HepG2 (cell line): ENCODE results near the gene LRRC4C. TPM values are rescaled to one million over a fixed set of nuclear protein-coding genes. Genes with fewer than 3 reads are reported as not detected.

Experiments used
- ATAC-seq: fragments of 200-7000 bp; cut with Tn5 transposase; 3 replicates; pipeline ENCODE4 v1.9.1; 2020; ENCODE audit warnings: mild to moderate bottlenecking, moderate library complexity
- BruUV-seq: library from RNA; stranded (reverse); fragments of 400-500 nt; replicated peaks from 2 replicates; lab custom pipeline; 2021; lab: Mats Ljungman, UMichigan
- CTCF ChIA-PET: fragments of 300-600 bp; formaldehyde crosslinking; extraction: SDS; loops from one replicate; lab custom pipeline; 2021; ENCODE audit warnings: low total read pairs, inconsistent platforms, low intra/inter-chr PET ratio; lab: Yijun Ruan, JAX
- POLR2A ChIA-PET: fragments of 350-600 bp; sonication (Branson Sonifier 250); formaldehyde crosslinking; loops from one replicate; lab custom pipeline; 2020; ENCODE audit warnings: antibody characterized with exemption, inconsistent platforms; lab: Yijun Ruan, JAX
- DNase-seq: peaks from one replicate; pipeline ENCODE4 v3.0.0-alpha.2; 2015; ENCODE audit warnings: low spot score
- FAIRE-seq: peaks from 3 replicates; lab custom pipeline; 2011; peaks lifted over from hg19 to GRCh38; lab: Jason Lieb, UNC
- H2AFZ ChIP-seq: one replicate; pipeline ENCODE4 v1.6.1; 2011; ENCODE audit warnings: low read length, inconsistent platforms
- H3K27ac ChIP-seq: fragments of 300-600 bp; 3 replicates; pipeline ENCODE4 v1.8.0; 2011; ENCODE audit warnings: mixed run types, mild to moderate bottlenecking, mixed read lengths, low read length, inconsistent platforms; ENCODE audit not compliant: insufficient read depth; ENCODE audit errors: extremely low read length
- H3K27me3 ChIP-seq, 2 experiments: fragments of 200-600 bp in 1 of 2; 2 replicates in 1 of 2; 3 replicates in 1 of 2; pipeline versions ENCODE4 v1.6.0 to v1.8.0; 2011; ENCODE audit warnings: low read length in 2 of 2, mild to moderate bottlenecking in 2 of 2, moderate library complexity in 2 of 2, inconsistent platforms in 1 of 2; ENCODE audit not compliant: insufficient read depth in 2 of 2, control insufficient read depth in 1 of 2
- H3K36me3 ChIP-seq, 2 experiments: fragments of 200-600 bp in 1 of 2; replicated peaks in 1 of 2; 2 replicates in 1 of 2; 3 replicates in 1 of 2; pipeline versions ENCODE4 v1.5.1 to v1.8.0; 2011; ENCODE audit warnings: low read length in 2 of 2, inconsistent platforms in 1 of 2; ENCODE audit not compliant: insufficient read depth in 2 of 2, control insufficient read depth in 1 of 2
- H3K4me1 ChIP-seq: 2 replicates; pipeline ENCODE4 v1.5.1; 2012; ENCODE audit warnings: low read length, inconsistent platforms; ENCODE audit not compliant: insufficient read depth
- H3K4me2 ChIP-seq: 2 replicates; pipeline ENCODE4 v1.6.0; 2011; ENCODE audit warnings: low read depth, low read length, inconsistent platforms
- H3K4me3 ChIP-seq, 3 experiments: fragments of 200-600 bp in 1 of 3; sonication (generic), shearing (Covaris generic) in 1 of 3; replicated peaks in 1 of 3; 2 replicates each; pipeline ENCODE4 v1.5.1; 2011 to 2016; ENCODE audit warnings: low read length in 3 of 3, inconsistent platforms in 2 of 3, low read depth in 2 of 3, mild to moderate bottlenecking in 2 of 3, control low read depth in 1 of 3, mixed read lengths in 1 of 3; ENCODE audit not compliant: insufficient read depth in 1 of 3
- H3K79me2 ChIP-seq: one replicate; pipeline ENCODE4 v1.6.1; 2011; ENCODE audit warnings: low read length, inconsistent platforms; ENCODE audit not compliant: insufficient read depth
- H3K9ac ChIP-seq: 2 replicates; pipeline ENCODE4 v1.6.0; 2011; ENCODE audit warnings: mild to moderate bottlenecking, low read depth, low read length, inconsistent platforms; ENCODE audit not compliant: insufficient read depth
- H3K9me3 ChIP-seq: 2 replicates; pipeline ENCODE4 v1.5.1; 2012; ENCODE audit warnings: mild to moderate bottlenecking, low read length
- H4K20me1 ChIP-seq: 2 replicates; pipeline ENCODE4 v1.6.0; 2011; ENCODE audit warnings: inconsistent platforms, mild to moderate bottlenecking, low read length, moderate library complexity; ENCODE audit not compliant: insufficient read depth
- AGO1 ChIP-seq: fragments of 200-400 bp; formaldehyde crosslinking; IDR thresholded peaks from 2 replicates; pipeline ENCODE4 v1.6.1; 2017; ENCODE audit warnings: mild to moderate bottlenecking, low read depth, low read length, moderate library complexity; ENCODE audit not compliant: poor library complexity, severe bottlenecking
- ATF7 ChIP-seq, 2 experiments: fragments of 450-650 bp in 1 of 2; sonication (generic) in 1 of 2; formaldehyde crosslinking in 1 of 2; IDR thresholded peaks; 2 replicates each; pipeline versions ENCODE4 v1.4.0 to v1.6.1; 2016 to 2020; ENCODE audit warnings: antibody characterized with exemption in 1 of 2, mild to moderate bottlenecking in 1 of 2, missing genetic modification reagents in 1 of 2
- DMAP1 ChIP-seq: IDR thresholded peaks from 2 replicates; pipeline ENCODE4 v1.6.1; 2016
- FOXP1 ChIP-seq, 2 experiments: fragments of 450-650 bp in 1 of 2; IDR thresholded peaks; 2 replicates each; pipeline ENCODE4 v1.6.1; 2017 to 2018; ENCODE audit warnings: antibody characterized with exemption in 1 of 2
- NCOA2 ChIP-seq: sonication (generic); formaldehyde crosslinking; IDR thresholded peaks from 2 replicates; pipeline ENCODE4 v1.8.0; 2022; ENCODE audit warnings: inconsistent platforms
- REPIN1 ChIP-seq: sonication (generic); formaldehyde crosslinking; IDR thresholded peaks from 2 replicates; pipeline ENCODE4 v1.8.0; 2022; ENCODE audit warnings: missing genetic modification reagents, low read depth, mild to moderate bottlenecking, borderline replicate concordance
- ZNF317 ChIP-seq: sonication (generic); formaldehyde crosslinking; IDR thresholded peaks from 2 replicates; pipeline ENCODE4 v1.5.0; 2020; ENCODE audit warnings: mild to moderate bottlenecking, missing genetic modification reagents
- ZNF563 ChIP-seq: sonication (generic); formaldehyde crosslinking; IDR thresholded peaks from 2 replicates; pipeline ENCODE4 v1.8.0; 2022; ENCODE audit warnings: mild to moderate bottlenecking, moderate library complexity, missing genetic modification reagents
- ZSCAN30 ChIP-seq: sonication (generic); formaldehyde crosslinking; IDR thresholded peaks from 2 replicates; pipeline ENCODE4 v1.5.0; 2020; ENCODE audit warnings: mild to moderate bottlenecking, missing genetic modification reagents
- WGBS: methylation state at CpG from one replicate; pipeline ENCODE4 v1.1.6; 2017; ENCODE audit warnings: low lambda C conversion rate; 5-methylcytosine and 5-hydroxymethylcytosine counted together
- in situ Hi-C: cut with HindIII; loops from 2 replicates; pipeline ENCODE4 v1.10.0; 2017; ENCODE audit warnings: low pct_unique_long_range_greater_than_20kb; ENCODE audit not compliant: extremely low pct_ligation_motif_present
- intact Hi-C: fragments of 100-400 bp; cut with micrococcal nuclease; formaldehyde crosslinking; loops from one replicate; pipeline ENCODE4 v1.10.0; 2022; ENCODE audit not compliant: unreplicated experiment
- polyA plus RNA-seq, 8 experiments: library from polyadenylated mRNA; depleted of rRNA in 3 of 8; stranded (reverse) in 7 of 8; unstranded in 1 of 8; fragments of >200 nt; fragmentation: Illumina TruSeq in 4 of 8; extraction: Trizol in 4 of 8; gene quantifications; 2 replicates each; pipeline versions ENCODE4 v1.2.1 to v1.2.3, GENCODE V29; 2011 to 2016; ENCODE audit warnings: low read depth in 4 of 8, missing spikeins in 1 of 8, mixed read lengths in 1 of 8; ENCODE audit not compliant: insufficient read depth in 1 of 8
- total RNA-seq, 5 experiments: library from RNA; depleted of rRNA; stranded (reverse); fragments of >200 nt; fragmentation: Illumina TruSeq; extraction: Trizol; gene quantifications; 2 replicates each; pipeline ENCODE4 v1.2.3, GENCODE V29; 2016; ENCODE audit warnings: low read depth in 1 of 5
- TF ChIP-seq, protein P1 (sequence below): sonication (generic); formaldehyde crosslinking; IDR thresholded peaks from 2 replicates; pipeline ENCODE4 v1.4.0; 2020; ENCODE audit warnings: missing genetic modification reagents
- TF ChIP-seq, protein P2 (sequence below): sonication (generic); formaldehyde crosslinking; IDR thresholded peaks from 2 replicates; pipeline ENCODE4 v1.4.0; 2020; ENCODE audit warnings: missing genetic modification reagents

The LRRC4C gene
- total and polyA plus RNA-seq, 2 of the 13 experiments (the other 11 are each of a cell fraction or from before 2014, with no cell fraction given), result not detected

DNA sequence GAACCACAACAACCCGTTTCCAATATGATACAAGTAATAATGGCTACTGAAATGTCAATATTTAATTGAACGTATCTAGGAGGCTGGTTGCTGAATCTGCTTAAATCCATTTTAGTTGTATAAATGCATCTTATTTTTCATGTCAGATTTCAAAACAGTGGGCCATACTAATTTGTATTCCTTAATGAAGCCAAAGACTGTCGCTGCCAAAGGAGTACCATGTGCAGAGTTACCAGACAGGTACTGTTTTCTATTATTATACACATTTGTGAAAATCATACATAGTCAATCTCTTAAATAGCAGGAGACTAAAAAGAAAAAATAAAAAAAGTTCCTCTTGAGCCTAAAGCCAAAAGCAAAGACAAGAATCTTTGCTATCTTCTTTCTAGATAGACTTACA lies 632.3 kb downstream of the LRRC4C start (continued):
- TF ChIP-seq REPIN1 (CRISPR knock-in tag) (no peak), DMAP1 (CRISPR knock-in tag) (no peak), FOXP1 (IDR thresholded peaks at IDR 0.05) (no peak), FOXP1 (CRISPR knock-in tag; IDR thresholded peaks at IDR 0.05) (no peak), ZNF317 (CRISPR knock-in tag) (no peak), ZNF563 (CRISPR knock-in tag) (no peak), ATF7 (IDR thresholded peaks at IDR 0.05) (no peak), ATF7 (CRISPR knock-in tag; IDR thresholded peaks at IDR 0.05) (no peak), AGO1 (no peak)
- TF ChIP-seq, protein P1, sequence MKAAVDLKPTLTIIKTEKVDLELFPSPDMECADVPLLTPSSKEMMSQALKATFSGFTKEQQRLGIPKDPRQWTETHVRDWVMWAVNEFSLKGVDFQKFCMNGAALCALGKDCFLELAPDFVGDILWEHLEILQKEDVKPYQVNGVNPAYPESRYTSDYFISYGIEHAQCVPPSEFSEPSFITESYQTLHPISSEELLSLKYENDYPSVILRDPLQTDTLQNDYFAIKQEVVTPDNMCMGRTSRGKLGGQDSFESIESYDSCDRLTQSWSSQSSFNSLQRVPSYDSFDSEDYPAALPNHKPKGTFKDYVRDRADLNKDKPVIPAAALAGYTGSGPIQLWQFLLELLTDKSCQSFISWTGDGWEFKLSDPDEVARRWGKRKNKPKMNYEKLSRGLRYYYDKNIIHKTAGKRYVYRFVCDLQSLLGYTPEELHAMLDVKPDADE (CRISPR knock-in tag), result no peak

GRCh38 chr11:40826601-40827000 lies 632.9 kb downstream of the LRRC4C start:
- in situ Hi-C loops, result no loop called here
- no peak for DNase-seq
- Histone ChIP-seq H3K4me3 (no peak overlapping the region), H3K79me2 (no peaks in the 10 kb centered on the region), H3K27me3 (no peaks in the 10 kb centered on the region), H3K9ac (no peak overlapping the region), H4K20me1 (no peaks in the 10 kb centered on the region), H2AFZ (no peak overlapping the region), H3K36me3 (no peaks in the 10 kb centered on the region), H3K27ac (no peak overlapping the region), H3K9me3 (peaks cover 12% of the 10 kb centered on the region), H3K4me2 (no peak overlapping the region), H3K4me1 (no peaks in the 10 kb centered on the region)
- no peak for TF ChIP-seq NCOA2 (CRISPR knock-in tag)
- no peak for TF ChIP-seq ZSCAN30 (CRISPR knock-in tag)
- TF ChIP-seq ATF7 (IDR thresholded peaks at IDR 0.05), result no peak
- TF ChIP-seq ATF7 (CRISPR knock-in tag; IDR thresholded peaks at IDR 0.05), result no peak
- TF ChIP-seq, protein P2, sequence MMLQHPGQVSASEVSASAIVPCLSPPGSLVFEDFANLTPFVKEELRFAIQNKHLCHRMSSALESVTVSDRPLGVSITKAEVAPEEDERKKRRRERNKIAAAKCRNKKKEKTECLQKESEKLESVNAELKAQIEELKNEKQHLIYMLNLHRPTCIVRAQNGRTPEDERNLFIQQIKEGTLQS (CRISPR knock-in tag), result no peak
- intact Hi-C loops, result no loop called here
- BruUV-seq, result no TSS peak
- FAIRE-seq, result no peak
- no peak for ATAC-seq
- ChIA-PET CTCF (no interaction called here), POLR2A (no interaction called here)
- WGBS, result 68% methylated on average over 2 of the region's 2 CpGs
